Measurements from ENCODE around the gene DVL1. TPM values are rescaled to one million over a fixed set of nuclear protein-coding genes. Genes with fewer than 3 reads are reported as not detected.
"Not testable (repeated sequence)": the region's sequence is repeated elsewhere in the genome, so short reads cannot be mapped to it uniquely, and the experiment has no call there.

DVL1 gene
- total RNA-seq, 8 experiments from 2014 or later: 47.8 to 81.4 (median 56.8) TPM

DNA sequence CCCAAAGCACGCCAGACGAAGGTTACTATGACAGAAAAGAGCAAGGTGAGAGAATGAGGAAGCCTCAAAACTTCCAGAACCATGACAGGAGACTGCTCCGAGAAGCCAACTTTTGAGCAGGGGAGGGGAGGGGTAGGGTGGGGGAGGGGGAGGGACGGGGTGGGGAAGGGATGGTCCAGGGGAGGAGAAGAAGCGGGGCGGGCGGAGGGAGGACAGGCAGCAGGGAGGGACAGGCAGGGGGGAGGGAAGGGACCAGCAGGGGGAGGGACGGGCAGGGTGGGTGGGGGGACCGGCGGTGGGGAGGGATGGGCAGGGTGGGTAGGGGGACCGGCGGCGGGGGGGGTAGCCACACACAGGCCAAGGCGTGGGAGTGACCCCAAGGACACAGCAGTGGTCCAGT is 26.8 kb downstream of the DVL1 start:
- WGBS, 10 experiments: 100% methylated on average over 2 of the region's 14 CpGs; no CpG with 5 or more reads in 8 of the 10 experiments
- ATAC-seq (replicated peaks in 6 of 8): no peak
- in situ Hi-C loops (cut with MboI; ENCODE audit: low pct_unique_long_range_greater_than_20kb in 2 of 9, low sequenced_read_pairs in 9 of 9, unreplicated experiment in 9 of 9): no loop called here

DNA sequence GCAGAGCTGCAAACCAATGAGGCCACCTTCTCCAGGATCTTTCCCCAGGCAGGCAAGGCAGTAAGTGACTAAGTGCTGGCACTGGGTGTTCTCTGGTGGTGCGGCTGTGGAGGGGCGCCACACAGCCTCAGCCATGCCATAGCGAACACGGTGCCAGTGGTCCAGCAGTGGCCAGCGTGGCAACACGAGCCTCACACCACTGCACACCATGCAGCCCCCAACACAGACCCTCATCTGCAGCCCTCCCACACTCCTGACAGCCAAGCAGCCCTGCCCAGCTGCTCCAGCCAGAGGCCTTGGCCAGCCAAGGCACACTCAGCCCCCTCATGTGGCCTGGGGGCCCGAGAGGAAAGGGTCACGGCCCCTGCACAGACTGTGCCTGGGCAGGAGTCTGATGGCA is 27.7 kb downstream of the DVL1 start:
- H3K4me3 ChIP-seq: no peak overlapping the region
- 87 to 97% (median 96%) methylated on average over 3 to 6 of the region's 8 CpGs; no CpG with 5 or more reads in 7 of the 10 experiments for WGBS, 10 experiments
- in situ Hi-C loops (cut with MboI; ENCODE audit: low pct_unique_long_range_greater_than_20kb in 2 of 9, low sequenced_read_pairs in 9 of 9, unreplicated experiment in 9 of 9): no loop called here
- no peak for ATAC-seq (replicated peaks in 6 of 8)
- H3K27ac ChIP-seq: no peak overlapping the region
- H3K4me1 ChIP-seq (replicated peaks in 1 of 2): peaks cover 18 to 21% of the 10 kb centered on the region in 2 donors

More for the DNA sequence above, 26.8 kb downstream of the DVL1 start:
- Histone ChIP-seq H3K4me1 (replicated peaks in 1 of 2) (peaks cover 18 to 19% of the 10 kb centered on the region in 2 donors), H3K27ac (no peak overlapping the region), H3K4me3 (no peak overlapping the region)

DNA sequence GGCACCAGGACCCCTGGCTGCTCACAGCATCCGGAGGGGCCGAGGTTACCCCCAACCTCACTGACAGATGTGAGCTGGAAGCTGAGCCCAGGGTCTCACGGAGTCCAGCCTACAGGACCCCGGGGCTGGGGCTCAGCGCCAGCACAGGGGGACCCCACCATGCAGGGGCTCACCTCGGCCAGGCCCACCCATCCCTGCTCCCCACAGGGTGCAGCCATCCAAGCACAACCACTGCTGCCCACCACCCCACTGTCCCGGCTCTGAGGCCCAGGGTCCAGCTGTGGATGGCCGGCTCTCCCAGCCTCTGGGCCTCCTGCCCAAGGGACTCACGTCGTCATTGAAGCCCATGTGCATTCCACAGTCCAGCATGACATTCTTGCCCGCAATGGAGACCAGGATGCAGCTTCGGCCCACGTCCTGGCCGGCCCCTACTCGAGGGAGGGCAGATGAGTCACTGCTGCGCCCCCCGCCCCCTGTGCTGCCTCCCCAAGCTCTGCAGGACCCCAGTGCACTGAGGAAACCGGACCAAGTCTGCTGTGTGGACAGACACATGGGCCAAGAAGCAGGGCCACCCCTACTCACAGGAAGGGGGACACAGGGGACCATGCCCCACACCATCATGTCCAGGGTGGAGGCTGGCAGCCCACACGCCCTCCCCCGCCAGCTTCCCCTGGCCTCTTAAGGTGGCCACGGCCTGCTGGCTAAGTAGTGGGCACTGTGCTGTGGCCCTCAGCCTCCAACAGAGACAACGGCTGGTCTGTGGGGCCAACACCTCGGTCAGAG is 28.4 kb downstream of the DVL1 start:
- no peak for ATAC-seq (replicated peaks in 6 of 8)
- Histone ChIP-seq H3K4me1 (replicated peaks in 1 of 2) (peaks cover 20 to 25% of the 10 kb centered on the region in 2 donors), H3K27ac (no peak overlapping the region), H3K4me3 (no peak overlapping the region)
- WGBS, 10 experiments: 93 to 100% methylated on average over 1 to 2 of the region's 23 CpGs; no CpG with 5 or more reads in 8 of the 10 experiments
- in situ Hi-C loops (cut with MboI; ENCODE audit: low pct_unique_long_range_greater_than_20kb in 2 of 9, low sequenced_read_pairs in 9 of 9, unreplicated experiment in 9 of 9): no loop called here

DNA sequence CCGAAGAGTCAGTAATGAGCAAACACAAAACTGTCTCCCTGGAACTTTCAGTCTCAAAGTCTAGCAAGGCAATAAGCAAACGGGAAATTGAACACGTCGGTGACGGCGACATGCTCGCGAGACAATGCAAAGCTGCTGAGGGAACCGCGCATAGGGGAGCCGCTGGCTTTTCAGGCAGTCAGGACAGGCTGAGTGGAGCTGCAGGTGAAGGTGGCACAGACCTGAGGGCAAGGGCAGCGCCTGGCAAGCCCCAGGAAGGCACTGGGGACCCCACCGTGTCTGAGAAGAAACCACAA is 29.6 kb downstream of the DVL1 start:
- in situ Hi-C loops (cut with MboI; ENCODE audit: low pct_unique_long_range_greater_than_20kb in 2 of 9, low sequenced_read_pairs in 9 of 9, unreplicated experiment in 9 of 9): no loop called here
- WGBS, 10 experiments: 90 to 100% (median 96%) methylated on average over 2 to 11 of the region's 13 CpGs; no CpG with 5 or more reads in 3 of the 10 experiments
- no peak for ATAC-seq (replicated peaks in 6 of 8)
- no peak overlapping the region for H3K27ac ChIP-seq
- H3K4me1 ChIP-seq (replicated peaks in 1 of 2): peaks cover 22 to 26% of the 10 kb centered on the region in 2 donors
- no peak overlapping the region for H3K4me3 ChIP-seq

DNA sequence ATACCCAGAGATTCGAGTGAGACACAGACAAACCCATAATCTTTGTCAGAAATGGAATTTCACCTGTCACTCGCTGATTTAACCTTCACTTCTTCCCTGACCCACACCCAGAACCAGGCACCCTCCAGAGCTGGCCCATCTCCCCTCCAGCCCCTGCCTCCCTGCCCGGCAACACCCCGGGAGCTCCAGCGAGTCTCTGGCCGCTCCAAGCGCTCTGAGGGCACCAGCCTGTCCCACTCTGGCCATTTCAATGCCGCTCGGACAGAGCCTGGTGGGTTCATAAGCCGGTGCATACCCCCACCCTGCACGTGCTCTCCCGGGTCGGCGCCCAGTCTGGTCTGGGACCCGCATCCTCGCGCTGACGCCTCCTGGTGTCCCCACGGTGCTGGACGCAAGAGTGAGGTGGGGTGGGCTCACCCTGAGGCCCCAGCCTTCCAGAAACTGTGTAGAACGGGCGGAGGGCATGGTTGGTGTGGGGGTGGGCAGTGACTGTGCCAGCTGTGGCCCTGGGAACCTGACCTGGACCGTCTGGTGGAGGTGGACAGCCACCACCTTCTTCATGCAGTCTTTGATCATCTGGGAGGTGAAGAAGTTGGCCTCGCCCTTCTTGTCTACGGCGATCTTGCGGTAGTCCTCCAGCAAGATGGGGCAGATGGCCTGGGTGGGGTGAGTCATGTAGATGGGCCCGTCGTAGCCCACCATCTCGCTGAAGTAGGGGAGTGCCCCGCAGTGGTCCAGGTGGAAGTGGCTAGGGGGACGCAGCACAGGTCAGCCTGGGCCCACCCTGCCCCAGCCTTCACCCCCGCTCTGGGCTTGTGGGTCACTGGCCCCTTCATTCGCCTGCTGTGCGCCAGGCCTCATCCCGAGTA is 30.2 kb downstream of the DVL1 start:
- 40 to 100% (median 89%) methylated on average over 1 to 9 of the region's 36 CpGs; no CpG with 5 or more reads in 1 of the 10 experiments for WGBS, 10 experiments
- H3K27ac ChIP-seq: no peak overlapping the region
- in situ Hi-C loops (cut with MboI; ENCODE audit: low pct_unique_long_range_greater_than_20kb in 2 of 9, low sequenced_read_pairs in 9 of 9, unreplicated experiment in 9 of 9): no loop called here

DNA sequence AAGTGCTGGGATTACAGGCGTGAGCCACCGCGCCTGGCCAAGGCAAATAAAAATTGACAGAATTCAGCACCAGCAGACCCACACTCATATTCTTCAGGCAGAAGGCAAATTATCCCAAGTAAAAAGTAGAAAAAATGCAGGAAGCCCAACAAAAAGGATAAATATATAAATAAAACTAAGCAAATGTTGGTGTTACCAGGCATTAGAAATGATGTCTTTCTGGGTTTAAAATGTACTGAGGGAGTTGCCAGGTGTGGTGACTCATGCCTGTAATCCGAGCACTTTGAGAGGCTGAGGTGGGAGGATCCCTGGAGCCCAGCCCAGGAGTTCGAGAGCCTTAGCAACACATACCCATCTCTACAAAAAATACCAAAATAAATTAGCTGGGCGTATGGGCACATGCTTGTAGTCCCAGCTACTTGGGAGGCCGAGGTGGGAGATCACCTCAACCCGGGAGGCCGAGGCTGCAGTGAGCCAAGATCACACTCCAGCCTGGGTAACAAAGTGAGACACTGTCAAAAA is 31.0 kb downstream of the DVL1 start:
- in situ Hi-C loops (cut with MboI; ENCODE audit: low pct_unique_long_range_greater_than_20kb in 2 of 9, low sequenced_read_pairs in 9 of 9, unreplicated experiment in 9 of 9): no loop called here
- Histone ChIP-seq H3K27ac (no peak overlapping the region), H3K4me1 (replicated peaks in 1 of 2) (peaks cover 18 to 21% of the 10 kb centered on the region in 2 donors), H3K4me3 (no peak overlapping the region)
- WGBS, 10 experiments: 0 to 100% (median 86%) methylated on average over 1 to 9 of the region's 9 CpGs
- ATAC-seq (replicated peaks in 6 of 8): peak in 4 of 8 experiments; percentile 17 to 91 (median 90)

More for the DNA sequence above, 30.2 kb downstream of the DVL1 start:
- Histone ChIP-seq H3K4me3 (no peak overlapping the region), H3K4me1 (replicated peaks in 1 of 2) (peaks cover 22 to 26% of the 10 kb centered on the region in 2 donors)
- ATAC-seq (replicated peaks in 6 of 8): no peak

DNA sequence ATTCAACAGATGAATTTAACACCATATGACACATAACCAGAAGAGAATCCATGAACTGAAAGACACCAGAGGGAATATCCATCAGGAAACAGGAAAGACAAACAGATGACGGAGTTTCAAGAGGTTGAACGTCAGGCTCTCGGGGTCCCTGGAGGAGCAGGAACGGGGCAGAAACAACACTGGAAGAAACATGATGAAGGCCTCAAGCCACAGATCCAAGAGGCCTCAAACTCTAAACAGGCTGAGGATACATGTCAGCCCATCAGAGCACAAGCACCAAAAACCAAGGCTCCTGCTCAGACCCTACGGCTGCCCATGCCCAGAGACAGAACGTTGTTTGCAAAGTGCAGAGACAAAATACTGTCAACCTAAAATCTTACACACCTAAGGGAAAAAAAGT is 31.8 kb downstream of the DVL1 start:
- Histone ChIP-seq H3K4me1 (replicated peaks in 1 of 2) (peaks cover 12 to 15% of the 10 kb centered on the region in 2 donors), H3K4me3 (no peak overlapping the region), H3K27ac (peak overlapping the region in 1 of 2 donors; percentile 33)
- no peak for ATAC-seq (replicated peaks in 6 of 8)
- in situ Hi-C loops (cut with MboI; ENCODE audit: low pct_unique_long_range_greater_than_20kb in 2 of 9, low sequenced_read_pairs in 9 of 9, unreplicated experiment in 9 of 9): no loop called here
- 86 to 100% (median 95%) methylated on average over 1 to 6 of the region's 6 CpGs for WGBS, 10 experiments

DNA sequence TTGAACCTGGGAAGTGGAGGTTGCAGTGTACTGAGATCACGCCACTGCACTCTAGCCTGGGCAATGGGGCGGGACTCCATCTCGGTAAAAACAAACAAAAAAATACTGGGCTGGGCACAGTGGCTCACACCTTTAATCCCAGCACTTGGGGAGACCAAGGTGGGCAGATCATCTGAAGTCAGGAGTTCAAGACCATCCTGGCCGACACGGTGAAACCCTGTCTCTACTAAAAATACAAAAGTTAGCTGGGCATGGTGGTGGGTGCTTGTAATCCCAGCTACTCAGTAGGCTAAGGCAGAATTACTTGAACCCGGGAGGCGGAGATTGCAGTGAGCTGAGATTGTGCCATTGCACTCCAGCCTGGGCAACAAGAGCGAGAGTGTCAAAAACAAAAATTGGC is 33.0 kb downstream of the DVL1 start:
- peak in 1 of 8 experiments; percentile 0 for ATAC-seq (replicated peaks in 6 of 8)
- H3K4me3 ChIP-seq; in situ Hi-C loops (cut with MboI; ENCODE audit: low pct_unique_long_range_greater_than_20kb in 2 of 9, low sequenced_read_pairs in 9 of 9, unreplicated experiment in 9 of 9): not testable (repeated sequence)
- Histone ChIP-seq H3K4me1 (replicated peaks in 1 of 2) (peaks cover 12 to 15% of the 10 kb centered on the region in 2 donors), H3K27ac (peak overlapping the region; percentile 46 to 75)
- 80 to 100% (median 94%) methylated on average over 1 to 8 of the region's 8 CpGs; no CpG with 5 or more reads in 2 of the 10 experiments for WGBS, 10 experiments

DNA sequence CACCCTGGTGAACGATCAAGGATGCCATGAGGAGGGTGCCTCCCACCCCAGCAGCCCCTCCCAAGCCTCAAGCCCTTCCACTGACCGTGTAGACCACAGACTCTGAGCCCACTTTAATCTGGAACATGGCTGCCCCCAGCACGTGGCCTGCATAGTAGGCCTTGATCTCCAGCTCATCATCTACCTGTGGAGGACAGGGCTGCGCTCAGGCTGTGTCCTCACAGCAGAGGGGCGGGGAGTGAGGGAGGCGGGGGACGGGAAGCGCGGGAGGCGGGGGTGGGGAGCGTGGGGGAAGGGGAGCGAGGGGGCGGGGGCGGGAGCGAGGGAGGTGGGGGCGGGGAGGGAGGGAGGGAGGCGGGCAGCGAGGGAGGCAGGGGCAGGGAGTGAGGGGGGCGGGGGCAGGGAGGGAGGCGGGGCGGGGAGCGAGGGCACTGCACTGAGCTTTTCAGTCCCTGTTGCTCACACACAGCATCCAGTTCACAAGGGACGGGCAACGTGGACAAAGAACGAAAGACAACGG is 33.7 kb downstream of the DVL1 start:
- Histone ChIP-seq H3K4me3 (peak overlapping the region in 1 of 5 donors; percentile 1), H3K27ac (peak overlapping the region; percentile 58 to 91), H3K4me1 (replicated peaks in 1 of 2) (peaks cover 12 to 15% of the 10 kb centered on the region in 2 donors)
- 19 to 21% (median 20%) methylated on average over 1 to 6 of the region's 26 CpGs; no CpG with 5 or more reads in 7 of the 10 experiments for WGBS, 10 experiments
- peak in 5 of 8 experiments; percentile 36 to 79 (median 75) for ATAC-seq (replicated peaks in 6 of 8)
- in situ Hi-C loops (cut with MboI; ENCODE audit: low pct_unique_long_range_greater_than_20kb in 2 of 9, low sequenced_read_pairs in 9 of 9, unreplicated experiment in 9 of 9): no loop called here

DNA sequence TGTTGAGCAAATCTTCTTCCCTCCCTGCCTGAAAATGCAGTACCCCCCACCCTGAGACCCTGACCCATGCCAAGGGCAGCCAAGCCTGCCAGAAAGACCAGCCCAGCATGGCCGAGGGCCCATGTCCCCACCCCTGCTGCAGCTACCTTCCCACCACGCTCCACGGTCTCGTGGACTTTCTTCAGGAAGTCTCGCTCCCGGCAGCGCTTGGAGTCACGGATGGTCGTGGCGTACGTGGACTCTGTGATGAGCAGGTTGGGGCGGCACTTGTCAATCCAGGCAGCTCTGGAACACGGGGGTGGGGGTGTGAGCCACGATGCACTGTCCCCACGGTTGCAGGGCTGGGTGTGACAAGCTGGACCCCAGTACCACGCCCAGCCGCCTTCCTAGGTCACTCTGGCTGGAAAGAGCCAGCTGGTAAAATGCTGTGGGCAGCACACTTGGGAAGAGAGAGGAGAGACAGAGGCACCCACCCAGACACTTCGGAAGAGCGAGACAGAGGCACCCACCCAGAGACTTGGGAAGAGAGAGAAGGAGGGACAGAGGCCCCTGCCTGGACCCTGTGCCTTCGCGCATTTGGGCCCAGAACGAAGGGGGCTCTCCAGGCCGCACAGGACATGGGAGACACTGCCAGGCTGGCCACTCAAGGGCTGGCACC is 34.4 kb downstream of the DVL1 start:
- peak overlapping the region; percentile 58 to 91 for H3K27ac ChIP-seq
- 80 to 96% (median 87%) methylated on average over 1 to 18 of the region's 23 CpGs; no CpG with 5 or more reads in 5 of the 10 experiments for WGBS, 10 experiments
- in situ Hi-C loops (cut with MboI; ENCODE audit: low pct_unique_long_range_greater_than_20kb in 2 of 9, low sequenced_read_pairs in 9 of 9, unreplicated experiment in 9 of 9): no loop called here
- H3K4me1 ChIP-seq (replicated peaks in 1 of 2): peaks cover 12 to 15% of the 10 kb centered on the region in 2 donors
- no peak for ATAC-seq (replicated peaks in 6 of 8)
- H3K4me3 ChIP-seq: peak overlapping the region in 1 of 5 donors; percentile 1

DNA sequence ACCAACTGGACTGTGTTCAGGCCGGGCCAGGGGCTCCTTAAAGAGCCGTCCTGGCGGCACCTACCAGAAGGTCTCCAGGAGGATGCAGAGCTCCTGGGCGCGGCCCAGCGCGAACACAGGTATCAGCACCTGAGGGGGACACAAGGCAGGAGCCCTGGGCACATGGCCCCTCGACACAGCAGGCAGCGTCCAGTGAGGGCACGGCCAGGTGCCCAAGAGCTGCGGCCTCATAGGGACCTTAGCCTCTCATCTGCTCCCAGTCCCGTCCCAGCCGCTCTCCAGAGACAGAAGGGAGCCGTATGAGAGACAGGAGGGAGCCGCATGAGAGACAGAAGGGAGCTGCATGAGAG is 35.0 kb downstream of the DVL1 start:
- Histone ChIP-seq H3K4me3 (no peak overlapping the region), H3K27ac (peak overlapping the region in 1 of 2 donors; percentile 91), H3K4me1 (replicated peaks in 1 of 2) (peaks cover 17 to 21% of the 10 kb centered on the region in 2 donors)
- no peak for ATAC-seq (replicated peaks in 6 of 8)
- in situ Hi-C loops (cut with MboI; ENCODE audit: low pct_unique_long_range_greater_than_20kb in 2 of 9, low sequenced_read_pairs in 9 of 9, unreplicated experiment in 9 of 9): no loop called here
- WGBS, 10 experiments: 89 to 94% (median 93%) methylated on average over 3 to 11 of the region's 15 CpGs; no CpG with 5 or more reads in 6 of the 10 experiments

DNA sequence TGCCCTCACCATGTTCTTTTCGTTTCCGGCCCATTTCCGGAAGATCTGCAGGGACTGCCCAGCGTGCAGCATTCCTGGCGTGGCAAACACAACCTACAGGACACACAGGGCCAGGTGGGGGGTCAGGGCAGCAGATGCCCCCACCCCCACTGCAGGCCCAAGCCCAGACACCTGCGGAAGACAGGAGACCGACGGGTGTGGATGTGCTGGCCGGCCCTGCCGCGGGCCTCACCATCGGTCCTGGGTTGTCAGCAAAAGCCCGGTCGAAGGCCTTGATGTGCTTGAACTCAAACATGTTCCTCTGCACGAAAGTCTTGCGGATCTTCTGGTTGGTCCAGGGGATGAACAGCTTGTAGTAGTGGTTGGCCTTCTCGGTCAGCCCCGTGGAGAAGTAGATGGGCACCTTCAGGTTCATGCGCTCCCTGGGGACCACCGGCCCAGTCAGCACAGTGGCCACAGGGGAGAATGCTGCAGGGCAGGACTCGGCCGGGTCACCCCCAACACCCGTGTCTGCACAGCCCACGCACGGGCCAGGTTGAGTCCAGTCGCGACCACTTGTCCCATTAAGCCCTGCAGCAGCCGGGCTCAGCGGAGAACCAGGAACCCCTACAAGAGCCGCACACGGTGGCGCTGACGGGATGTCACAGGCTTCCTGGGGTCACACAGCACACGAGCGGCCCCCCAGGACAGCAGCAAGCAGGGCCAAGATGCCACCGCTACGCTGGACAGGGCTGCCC is 35.5 kb downstream of the DVL1 start:
- in situ Hi-C loops (cut with MboI; ENCODE audit: low pct_unique_long_range_greater_than_20kb in 2 of 9, low sequenced_read_pairs in 9 of 9, unreplicated experiment in 9 of 9): no loop called here
- Histone ChIP-seq H3K27ac (no peak overlapping the region), H3K4me3 (no peak overlapping the region), H3K4me1 (replicated peaks in 1 of 2) (peaks cover 17 to 22% of the 10 kb centered on the region in 2 donors)
- WGBS, 10 experiments: 75 to 96% (median 93%) methylated on average over 3 to 18 of the region's 37 CpGs; no CpG with 5 or more reads in 3 of the 10 experiments
- ATAC-seq (replicated peaks in 6 of 8): no peak
